RWPE2 (cell line): ENCODE results near the gene EHD3.

Experiments
- ATAC-seq: fragments of 200-7000 bp; cut with Tn5 transposase; 3 replicates; pipeline ENCODE4 v1.9.1; 2021; ENCODE audit warnings: low read depth
- DNase-seq: peaks from one replicate; pipeline ENCODE4 v3.0.0-alpha.2; 2020; ENCODE audit warnings: low spot score
- H3K27ac ChIP-seq: fragments of 450-650 bp; 2 replicates; pipeline ENCODE4 v1.5.1; 2017; ENCODE audit warnings: mild to moderate bottlenecking; ENCODE audit not compliant: poor library complexity, severe bottlenecking
- H3K27me3 ChIP-seq: fragments of 250-450 bp; sonication (Bioruptor Pico); 2 replicates; pipeline ENCODE4 v1.5.1; 2021; ENCODE audit warnings: mild to moderate bottlenecking, moderate library complexity; ENCODE audit not compliant: insufficient read depth, poor library complexity, severe bottlenecking
- H3K36me3 ChIP-seq: fragments of 250-450 bp; sonication (Bioruptor Pico); 2 replicates; pipeline ENCODE4 v1.5.1; 2020; ENCODE audit warnings: low read depth, mild to moderate bottlenecking, moderate library complexity
- H3K4me1 ChIP-seq: fragments of 250-450 bp; sonication (Bioruptor Pico); 2 replicates; pipeline ENCODE4 v1.5.1; 2021; ENCODE audit warnings: mild to moderate bottlenecking, moderate library complexity; ENCODE audit not compliant: insufficient read depth, poor library complexity, severe bottlenecking
- H3K4me3 ChIP-seq: fragments of 250-450 bp; sonication (Bioruptor Pico); 2 replicates; pipeline ENCODE4 v1.5.1; 2021; ENCODE audit warnings: mild to moderate bottlenecking, moderate library complexity; ENCODE audit not compliant: severe bottlenecking
- H3K9me3 ChIP-seq: fragments of 250-450 bp; sonication (Bioruptor Pico); 2 replicates; pipeline ENCODE4 v1.5.1; 2021; ENCODE audit warnings: mild to moderate bottlenecking, moderate library complexity; ENCODE audit not compliant: severe bottlenecking
- CTCF ChIP-seq: fragments of 450-650 bp; IDR thresholded peaks from one replicate; pipeline ENCODE4 v1.5.1; 2017; ENCODE audit warnings: mild to moderate bottlenecking, moderate library complexity; ENCODE audit not compliant: poor library complexity, severe bottlenecking

EHD3 gene

GRCh38 chr2:31226266-31226665 is 7.7 kb upstream of the EHD3 start:
- H3K9me3 ChIP-seq = no peaks in the 10 kb centered on the region
- no peaks in the 10 kb centered on the region for H3K27me3 ChIP-seq
- no peak overlapping the region for H3K4me3 ChIP-seq
- H3K4me1 ChIP-seq = peaks cover 5% of the 10 kb centered on the region
- H3K36me3 ChIP-seq = no peaks in the 10 kb centered on the region
- H3K27ac ChIP-seq = no peak overlapping the region
- DNase-seq = no peak
- no peak for TF ChIP-seq CTCF
- ATAC-seq = no peak

GRCh38 chr2:31227110-31227509 is 6.8 kb upstream of the EHD3 start:
- H3K9me3 ChIP-seq = no peaks in the 10 kb centered on the region
- H3K4me1 ChIP-seq = peaks cover 5% of the 10 kb centered on the region
- H3K4me3 ChIP-seq = no peak overlapping the region
- ATAC-seq = no peak
- no peak overlapping the region for H3K27ac ChIP-seq
- no peaks in the 10 kb centered on the region for H3K36me3 ChIP-seq
- no peak for DNase-seq
- TF ChIP-seq CTCF = no peak
- H3K27me3 ChIP-seq = no peaks in the 10 kb centered on the region

GRCh38 chr2:31227711-31228125 is 6.2 kb upstream of the EHD3 start:
- H3K27me3 ChIP-seq = no peaks in the 10 kb centered on the region
- H3K36me3 ChIP-seq = no peaks in the 10 kb centered on the region
- H3K4me3 ChIP-seq = no peak overlapping the region
- TF ChIP-seq CTCF = no peak
- ATAC-seq = peak; percentile 65; the same call in 2 of the 3 replicates
- peaks cover 5% of the 10 kb centered on the region for H3K4me1 ChIP-seq
- H3K27ac ChIP-seq = no peak overlapping the region
- H3K9me3 ChIP-seq = no peaks in the 10 kb centered on the region
- DNase-seq = no peak

- DNase-seq (no peak), ATAC-seq (no peak)
- Histone ChIP-seq H3K9me3 (no peaks in the 10 kb centered on the region), H3K4me1 (peaks cover 10% of the 10 kb centered on the region), H3K27me3 (no peaks in the 10 kb centered on the region), H3K27ac (no peak overlapping the region), H3K36me3 (no peaks in the 10 kb centered on the region), H3K4me3 (no peak overlapping the region)
- TF ChIP-seq CTCF = no peak
These were observed 5.2 kb upstream of the EHD3 start for GRCh38 chr2:31228717-31229116.

DNA sequence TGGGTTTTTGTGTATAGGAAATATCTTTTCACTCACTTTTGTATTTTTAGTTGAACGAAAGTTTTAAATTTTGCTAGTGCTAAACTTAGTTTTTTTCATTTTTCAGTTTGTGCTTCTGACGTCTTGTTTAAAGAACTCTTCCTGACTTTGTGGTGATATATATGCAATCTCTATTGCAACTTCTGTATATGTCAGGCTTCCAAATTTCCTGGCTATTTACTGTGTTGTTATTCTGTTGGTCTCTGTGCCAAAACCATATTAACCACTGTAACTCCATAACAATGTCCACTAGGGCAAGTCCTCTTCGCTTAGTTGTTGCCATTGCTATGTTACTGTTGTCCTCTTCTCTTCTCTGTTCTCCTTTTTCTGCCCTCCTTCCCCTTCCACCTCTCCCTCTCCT is 3.2 kb upstream of the EHD3 start:
- H3K4me1 ChIP-seq = peaks cover 10% of the 10 kb centered on the region
- DNase-seq (no peak), ATAC-seq (no peak)
- no peak overlapping the region for H3K4me3 ChIP-seq
- TF ChIP-seq CTCF = no peak
- no peak overlapping the region for H3K27ac ChIP-seq
- no peaks in the 10 kb centered on the region for H3K36me3 ChIP-seq
- no peaks in the 10 kb centered on the region for H3K9me3 ChIP-seq
- H3K27me3 ChIP-seq = no peaks in the 10 kb centered on the region
